OCI-LY7 (cell line): Measurements from ENCODE around the gene CEP72.

ENCODE experiments used
- EZH2phosphoT487 ChIP-seq: fragments of 200-600 bp; sonication (generic); IDR thresholded peaks from 2 replicates; pipeline ENCODE4 v1.6.1; 2018; ENCODE audit warnings: low read depth, borderline replicate concordance, mild to moderate bottlenecking, mixed run types, antibody characterized with exemption, low read length, moderate library complexity, mixed read lengths
- TF ChIP-seq, protein P1 (sequence below): fragments of 200-600 bp; sonication (generic); conservative IDR thresholded peaks from 2 replicates; pipeline ENCODE4 v1.5.1; 2014; ENCODE audit warnings: mild to moderate bottlenecking, antibody characterized with exemption, low read length, moderate library complexity, mixed read lengths

DNA sequence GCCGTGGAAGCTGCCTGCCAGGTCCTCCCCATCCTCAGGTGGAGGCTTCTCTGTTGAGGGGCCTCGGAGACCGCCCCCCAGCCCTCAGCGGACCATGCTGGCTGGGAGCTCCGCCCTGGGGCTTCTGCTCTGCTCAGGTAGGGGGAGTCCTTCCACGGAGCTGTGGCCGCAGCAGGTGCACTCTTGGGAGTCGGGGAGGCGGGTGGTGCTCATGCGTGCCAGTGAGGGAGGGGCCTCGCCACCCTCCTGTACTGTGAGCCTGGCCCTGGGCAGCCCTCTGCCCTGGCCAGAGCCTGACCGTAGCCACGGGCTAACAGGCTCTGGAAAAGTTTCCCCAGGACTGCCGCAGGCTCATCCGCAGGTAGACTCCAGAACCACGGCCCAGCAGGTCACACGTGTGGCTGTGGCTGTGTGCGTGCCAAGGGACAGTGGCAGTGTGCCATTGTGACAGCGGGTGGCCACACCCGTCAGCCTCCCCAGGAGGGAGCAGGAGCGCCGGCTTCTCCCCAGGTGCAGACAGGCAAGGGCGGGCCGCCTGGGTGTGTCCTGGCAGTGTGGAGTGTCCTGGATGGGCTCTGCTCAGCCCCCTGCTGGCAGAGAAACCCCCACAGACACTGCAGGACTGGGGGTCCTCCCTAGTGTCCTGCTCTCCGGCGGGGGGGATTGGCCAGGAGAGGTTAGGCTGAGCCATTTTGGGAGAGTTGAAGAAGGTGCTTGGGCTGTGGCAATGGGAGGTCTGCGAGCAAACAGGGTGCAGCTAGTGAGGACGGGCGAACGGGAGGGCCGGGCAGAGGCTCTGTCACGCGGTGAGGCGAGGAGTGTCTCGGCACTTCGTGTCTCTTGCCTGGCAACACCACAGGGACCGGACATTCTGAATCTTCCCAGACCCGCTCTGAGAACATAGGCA, 51.5 kb downstream of the CEP72 start:
- TF ChIP-seq, protein P1, sequence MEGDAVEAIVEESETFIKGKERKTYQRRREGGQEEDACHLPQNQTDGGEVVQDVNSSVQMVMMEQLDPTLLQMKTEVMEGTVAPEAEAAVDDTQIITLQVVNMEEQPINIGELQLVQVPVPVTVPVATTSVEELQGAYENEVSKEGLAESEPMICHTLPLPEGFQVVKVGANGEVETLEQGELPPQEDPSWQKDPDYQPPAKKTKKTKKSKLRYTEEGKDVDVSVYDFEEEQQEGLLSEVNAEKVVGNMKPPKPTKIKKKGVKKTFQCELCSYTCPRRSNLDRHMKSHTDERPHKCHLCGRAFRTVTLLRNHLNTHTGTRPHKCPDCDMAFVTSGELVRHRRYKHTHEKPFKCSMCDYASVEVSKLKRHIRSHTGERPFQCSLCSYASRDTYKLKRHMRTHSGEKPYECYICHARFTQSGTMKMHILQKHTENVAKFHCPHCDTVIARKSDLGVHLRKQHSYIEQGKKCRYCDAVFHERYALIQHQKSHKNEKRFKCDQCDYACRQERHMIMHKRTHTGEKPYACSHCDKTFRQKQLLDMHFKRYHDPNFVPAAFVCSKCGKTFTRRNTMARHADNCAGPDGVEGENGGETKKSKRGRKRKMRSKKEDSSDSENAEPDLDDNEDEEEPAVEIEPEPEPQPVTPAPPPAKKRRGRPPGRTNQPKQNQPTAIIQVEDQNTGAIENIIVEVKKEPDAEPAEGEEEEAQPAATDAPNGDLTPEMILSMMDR, result no peak
- no peak for TF ChIP-seq EZH2phosphoT487
